H1 (cell line): ENCODE data around the gene MMD. TPM values are rescaled to one million over a fixed set of nuclear protein-coding genes. Genes with fewer than 3 reads are reported as not detected.

Experiments used
- CTCF ChIA-PET: fragments of 300-600 bp; sonication (Branson Sonifier 250); formaldehyde crosslinking; loops from one replicate; lab custom pipeline; 2021; ENCODE audit not compliant: partially characterized antibody; lab: Charles Lee
- POLR2A ChIA-PET: fragments of 300-600 bp; sonication (Branson Sonifier 250); formaldehyde crosslinking; loops from one replicate; lab custom pipeline; 2021; ENCODE audit warnings: inconsistent platforms; ENCODE audit not compliant: partially characterized antibody; lab: Charles Lee
- DNase-seq, 2 experiments: peaks; one replicate each; pipeline versions ENCODE4 v3.0.0 to v3.0.0-alpha.2; 2010 to 2022; ENCODE audit warnings: low spot score in 2 of 2, low read depth in 1 of 2, mixed read lengths in 1 of 2
- FAIRE-seq: peaks from 2 replicates; lab custom pipeline; 2011; peaks lifted over from hg19 to GRCh38; lab: Jason Lieb, UNC
- H2AFZ ChIP-seq: 2 replicates; pipeline ENCODE4 v1.8.1; 2012; ENCODE audit warnings: low read length, inconsistent platforms
- H2AK5ac ChIP-seq: 2 replicates; pipeline ENCODE4 v1.6.1; 2013; ENCODE audit warnings: low read depth, low read length
- H2BK120ac ChIP-seq: replicated peaks from 2 replicates; pipeline ENCODE3; 2013; ENCODE audit warnings: low read depth, low read length, inconsistent platforms
- H2BK12ac ChIP-seq: 2 replicates; pipeline ENCODE4 v1.6.1; 2013; ENCODE audit warnings: low read depth, low read length
- H2BK15ac ChIP-seq: 2 replicates; pipeline ENCODE4 v1.6.1; 2013; ENCODE audit warnings: low read length
- H2BK20ac ChIP-seq: 2 replicates; pipeline ENCODE4 v1.6.1; 2013; ENCODE audit warnings: low read length
- H2BK5ac ChIP-seq: 2 replicates; pipeline ENCODE4 v1.6.1; 2013; ENCODE audit warnings: low read depth, low read length
- H3K14ac ChIP-seq: 2 replicates; pipeline ENCODE4 v1.6.1; 2013; ENCODE audit warnings: inconsistent platforms; ENCODE audit not compliant: insufficient read length
- H3K18ac ChIP-seq: 2 replicates; pipeline ENCODE4 v1.6.1; 2013; ENCODE audit warnings: low read length; ENCODE audit errors: extremely low read depth
- H3K23ac ChIP-seq: 2 replicates; pipeline ENCODE4 v1.6.1; 2013; ENCODE audit warnings: inconsistent platforms; ENCODE audit not compliant: insufficient read length
- H3K23me2 ChIP-seq: 2 replicates; pipeline ENCODE4 v1.6.1; 2013; ENCODE audit warnings: low read depth, low read length
- H3K27ac ChIP-seq: 2 replicates; pipeline ENCODE4 v1.6.1; 2011; ENCODE audit warnings: low read depth, low read length, inconsistent platforms
- H3K27me3 ChIP-seq, 4 experiments: replicated peaks in 1 of 4; 1 replicate in 1 of 4; 2 replicates in 3 of 4; pipeline versions ENCODE4 v1.6.1 to v1.8.1; 2011 to 2013; ENCODE audit warnings: low read length in 3 of 4, mild to moderate bottlenecking in 3 of 4, inconsistent platforms in 2 of 4, mixed read lengths in 2 of 4, moderate library complexity in 1 of 4; ENCODE audit not compliant: control insufficient read depth in 3 of 4, insufficient read depth in 3 of 4; ENCODE audit errors: extremely low read depth in 1 of 4
- H3K36me3 ChIP-seq, 4 experiments: 2 replicates each; pipeline versions ENCODE4 v1.6.1 to v1.8.1; 2011 to 2013; ENCODE audit warnings: mild to moderate bottlenecking in 4 of 4, low read length in 3 of 4, moderate library complexity in 2 of 4, control low read depth in 1 of 4, inconsistent platforms in 1 of 4; ENCODE audit not compliant: insufficient read depth in 4 of 4, control insufficient read depth in 2 of 4
- H3K4ac ChIP-seq: replicated peaks from 2 replicates; pipeline ENCODE3; 2013; ENCODE audit warnings: low read length, low read depth, mixed read lengths, inconsistent platforms; ENCODE audit not compliant: insufficient read length
- H3K4me1 ChIP-seq, 4 experiments: replicated peaks in 1 of 4; 1 replicate in 1 of 4; 2 replicates in 3 of 4; pipeline versions ENCODE4 v1.6.1 to v1.8.1; 2011 to 2013; ENCODE audit warnings: low read length in 3 of 4, inconsistent platforms in 2 of 4, mixed read lengths in 1 of 4; ENCODE audit not compliant: insufficient read depth in 4 of 4, control insufficient read depth in 3 of 4
- H3K4me2 ChIP-seq, 2 experiments: 2 replicates each; pipeline versions ENCODE4 v1.6.1 to v1.8.1; 2011 to 2013; ENCODE audit warnings: low read depth in 2 of 2, low read length in 2 of 2, control low read depth in 1 of 2, inconsistent platforms in 1 of 2, mild to moderate bottlenecking in 1 of 2; ENCODE audit not compliant: insufficient read depth in 1 of 2
- H3K4me3 ChIP-seq, 4 experiments: fragments of 200-600, 300-600 bp in 1 of 4; sonication (generic), shearing (Covaris generic), sonication (Bioruptor Twin) in 1 of 4; 2 replicates each; pipeline versions ENCODE4 v1.5.1 to v1.8.1; 2011 to 2016; ENCODE audit warnings: low read length in 4 of 4, low read depth in 3 of 4, control low read depth in 2 of 4, inconsistent platforms in 2 of 4, mild to moderate bottlenecking in 2 of 4, mixed read lengths in 1 of 4, moderate library complexity in 1 of 4; ENCODE audit not compliant: insufficient read depth in 2 of 4; ENCODE audit errors: extremely low read depth in 1 of 4
- H3K56ac ChIP-seq: replicated peaks from 2 replicates; pipeline ENCODE3; 2013; ENCODE audit warnings: low read depth, mild to moderate bottlenecking, mixed read lengths, low read length, inconsistent platforms; ENCODE audit not compliant: insufficient read length
- H3K79me1 ChIP-seq: 2 replicates; pipeline ENCODE4 v1.6.1; 2013; ENCODE audit warnings: low read depth, low read length, control low read depth
- H3K79me2 ChIP-seq, 2 experiments: 2 replicates each; pipeline versions ENCODE4 v1.6.1 to v1.8.1; 2012 to 2013; ENCODE audit warnings: low read length in 2 of 2, mild to moderate bottlenecking in 2 of 2, inconsistent platforms in 1 of 2; ENCODE audit not compliant: insufficient read depth in 2 of 2, control insufficient read depth in 1 of 2
- H3K9ac ChIP-seq, 4 experiments: replicated peaks in 1 of 4; 1 replicate in 1 of 4; 2 replicates in 3 of 4; pipeline versions ENCODE4 v1.6.1 to v1.8.1; 2011 to 2013; ENCODE audit warnings: low read depth in 3 of 4, low read length in 3 of 4, control low read depth in 2 of 4, mild to moderate bottlenecking in 2 of 4, moderate library complexity in 2 of 4, inconsistent platforms in 1 of 4; ENCODE audit errors: extremely low read depth in 1 of 4
- H3K9me3 ChIP-seq, 2 experiments: 2 replicates each; pipeline versions ENCODE4 v1.6.1 to v1.8.1; 2012 to 2013; ENCODE audit warnings: mild to moderate bottlenecking in 2 of 2, moderate library complexity in 2 of 2, control low read depth in 1 of 2, inconsistent platforms in 1 of 2, low read depth in 1 of 2, low read length in 1 of 2, mixed read lengths in 1 of 2; ENCODE audit not compliant: insufficient read depth in 2 of 2
- H4K20me1 ChIP-seq, 2 experiments: replicated peaks in 1 of 2; 2 replicates each; pipeline versions ENCODE3 to v1.8.1; 2011 to 2013; ENCODE audit warnings: inconsistent platforms in 2 of 2, low read length in 2 of 2, mild to moderate bottlenecking in 1 of 2; ENCODE audit not compliant: insufficient read depth in 2 of 2, control insufficient read depth in 1 of 2
- H4K5ac ChIP-seq: 2 replicates; pipeline ENCODE4 v1.6.1; 2013; ENCODE audit warnings: low read length, low read depth, mixed read lengths, inconsistent platforms; ENCODE audit not compliant: insufficient read length
- H4K8ac ChIP-seq: 2 replicates; pipeline ENCODE4 v1.8.0; 2013; ENCODE audit warnings: mild to moderate bottlenecking, moderate library complexity, low read length, inconsistent platforms; ENCODE audit not compliant: insufficient read depth; ENCODE audit errors: extremely low read depth
- H4K91ac ChIP-seq: replicated peaks from 2 replicates; pipeline ENCODE3; 2013; ENCODE audit warnings: low read length, mixed read lengths, inconsistent platforms; ENCODE audit not compliant: insufficient read length
- ATF3 ChIP-seq: IDR thresholded peaks from 2 replicates; pipeline ENCODE4 v1.6.1; 2011; ENCODE audit warnings: low read depth, mild to moderate bottlenecking, low read length; ENCODE audit not compliant: insufficient read depth
- CHD1 ChIP-seq: IDR thresholded peaks from 2 replicates; pipeline ENCODE4 v1.6.1; 2012; ENCODE audit warnings: low read depth, low read length, improper control_type of control experiment
- EZH2 ChIP-seq: fragments of 200-600 bp; sonication (generic); IDR thresholded peaks from 2 replicates; pipeline ENCODE4 v1.7.1; 2012; ENCODE audit warnings: low read depth, mild to moderate bottlenecking, moderate library complexity, low read length, inconsistent platforms; ENCODE audit not compliant: severe bottlenecking
- POLR2A ChIP-seq, 2 experiments: IDR thresholded peaks; 1 replicate in 1 of 2; 2 replicates in 1 of 2; pipeline ENCODE4 v1.6.1; 2011; ENCODE audit warnings: low read depth in 2 of 2, low read length in 2 of 2, mild to moderate bottlenecking in 2 of 2; ENCODE audit errors: control extremely low read depth in 1 of 2
- POU5F1 ChIP-seq: IDR thresholded peaks from 2 replicates; pipeline ENCODE4 v1.6.1; 2011; ENCODE audit warnings: low read depth, mild to moderate bottlenecking, low read length, moderate library complexity
- SP1 ChIP-seq: IDR thresholded peaks from 2 replicates; pipeline ENCODE4 v1.6.1; 2011; ENCODE audit warnings: low read depth, low read length
- SP2 ChIP-seq: IDR thresholded peaks from 2 replicates; pipeline ENCODE4 v1.6.1; 2012; ENCODE audit warnings: mild to moderate bottlenecking, low read length, inconsistent platforms
- TCF12 ChIP-seq: IDR thresholded peaks from 2 replicates; pipeline ENCODE4 v1.6.1; 2011; ENCODE audit warnings: low read depth, mild to moderate bottlenecking, low read length
- WGBS, 2 experiments: shearing (Covaris generic) in 1 of 2; methylation state at CpG; one replicate each; pipeline versions ENCODE4 v1.1.6 to v1.1.7; 2013 to 2015; ENCODE audit warnings: low lambda C conversion rate in 2 of 2, mixed read lengths in 2 of 2, inconsistent platforms in 1 of 2, low coverage in 1 of 2, missing lambda C conversion rate in 1 of 2; ENCODE audit not compliant: insufficient replicate concordance in 2 of 2, insufficient coverage in 1 of 2, insufficient read length in 1 of 2; ENCODE audit errors: extremely low coverage in 1 of 2, missing lambda C conversion rate in 1 of 2; 5-methylcytosine and 5-hydroxymethylcytosine counted together
- polyA plus RNA-seq, 7 experiments: library from polyadenylated mRNA; depleted of rRNA in 3 of 7; stranded (reverse) in 5 of 7; unstranded in 2 of 7; fragments of >200 nt in 5 of 7; fragments of 200-250 nt in 2 of 7; gene quantifications; 1 replicate in 5 of 7; 2 replicates in 1 of 7; 4 replicates in 1 of 7; pipeline versions ENCODE4 v1.2.1 to v1.2.3, GENCODE V29; 2011 to 2013; ENCODE audit warnings: missing spikeins in 2 of 7, mixed read lengths in 2 of 7
- total RNA-seq: library from RNA; stranded (reverse); fragmentation: NEBNext Ultra II Directional; extraction: Animal tissue kit (Norgen Biotek cat#: 25700); gene quantifications from 2 replicates; pipeline ENCODE4 v1.2.1, GENCODE V29; 2021

Gene MMD
- total and polyA plus RNA-seq, 2 of the 8 experiments (the other 6 are each of a cell fraction or from before 2014, with no cell fraction given): 28.2 to 37.8 TPM

- H3K56ac ChIP-seq: no peak overlapping the region
- no peak overlapping the region for H2BK20ac ChIP-seq
- 89% methylated on average over 8 of the region's 8 CpGs; no CpG with 5 or more reads in 1 of the 2 experiments for WGBS, 2 experiments
Observed at GRCh38 chr17:55413825-55414489, 7.7 kb downstream of the MMD start.

More at GRCh38 chr17:55413825-55414489, 7.7 kb downstream of the MMD start:
- H3K27ac ChIP-seq: no peak overlapping the region
- H2BK5ac ChIP-seq: no peak overlapping the region
- H2AFZ ChIP-seq: no peak overlapping the region
- H2BK120ac ChIP-seq: no peak overlapping the region
- H2BK15ac ChIP-seq: no peak overlapping the region
- H3K79me1 ChIP-seq: peaks cover 6% of the 10 kb centered on the region
- H3K4me3 ChIP-seq: no peak overlapping the region
- H2AK5ac ChIP-seq: no peak overlapping the region
- peaks cover 9 to 48% of the 10 kb centered on the region in 2 experiments for H3K79me2 ChIP-seq
- no peak overlapping the region for H3K18ac ChIP-seq
- peaks cover 20 to 51% (median 35%) of the 10 kb centered on the region in 4 experiments for H3K36me3 ChIP-seq
- H4K8ac ChIP-seq: no peak overlapping the region
- no peak for FAIRE-seq
- H3K27me3 ChIP-seq: no peaks in the 10 kb centered on the region
- H3K9ac ChIP-seq: no peak overlapping the region
- no peak for DNase-seq
- no peak overlapping the region for H4K5ac ChIP-seq
- H3K4me1 ChIP-seq: no peaks in the 10 kb centered on the region
- H3K9me3 ChIP-seq: no peaks in the 10 kb centered on the region
- H3K4ac ChIP-seq: no peak overlapping the region
- peaks cover 0 to 6% of the 10 kb centered on the region in 2 experiments for H4K20me1 ChIP-seq
- H3K23ac ChIP-seq: no peak overlapping the region
- POLR2A ChIA-PET: no interaction called here
- CTCF ChIA-PET: interaction anchor here (1.1 kb wide), 1 partner anchor 100 kb away, joined by 3 read pairs; no protein-coding TSS in a partner anchor
- TF ChIP-seq EZH2: no peak
- no peak for TF ChIP-seq ATF3
- TF ChIP-seq POLR2A (IDR thresholded peaks at IDR 0.05; ENCODE audit: control extremely low read depth in 1 of 2, low read depth in 2 of 2, low read length in 2 of 2): no peak
- no peak for TF ChIP-seq POU5F1
- TF ChIP-seq CHD1: no peak
- no peak for TF ChIP-seq TCF12
- no peak for TF ChIP-seq SP1
- no peak for TF ChIP-seq SP2
- no peak overlapping the region for H3K14ac ChIP-seq
- no peak overlapping the region for H3K4me2 ChIP-seq
- no peaks in the 10 kb centered on the region for H3K23me2 ChIP-seq
- no peak overlapping the region for H4K91ac ChIP-seq
- H2BK12ac ChIP-seq: no peak overlapping the region
